ENCODE results near the gene HS2ST1.
"Not testable (repeated sequence)": the region's sequence is repeated elsewhere in the genome, so short reads cannot be mapped to it uniquely, and the experiment has no call there.

HS2ST1 gene

GRCh38 chr1:86975993-86976550, 61.6 kb downstream of the HS2ST1 start:
- DNase-seq = no peak

GRCh38 chr1:86976664-86977063, 62.2 kb downstream of the HS2ST1 start:
- no peak for DNase-seq

GRCh38 chr1:86981482-86982213, 67.2 kb downstream of the HS2ST1 start:
- no peak for DNase-seq

GRCh38 chr1:86983677-86984076, 69.2 kb downstream of the HS2ST1 start:
- not testable (repeated sequence) for DNase-seq

- no peak for DNase-seq
Observed at GRCh38 chr1:86987446-86987845, 73.0 kb downstream of the HS2ST1 start.

- no peak for DNase-seq
Observed at GRCh38 chr1:86988835-86989234, 74.4 kb downstream of the HS2ST1 start.

- DNase-seq = not testable (repeated sequence)
Observed at GRCh38 chr1:86989690-86990089, 75.3 kb downstream of the HS2ST1 start.

- no peak for DNase-seq
Observed at GRCh38 chr1:86990826-86991225, 76.4 kb downstream of the HS2ST1 start.

- no peak for DNase-seq
Observed at GRCh38 chr1:86991549-86992186, 77.2 kb downstream of the HS2ST1 start.

GRCh38 chr1:86992861-86993260, 78.4 kb downstream of the HS2ST1 start:
- DNase-seq = no peak

- no peak for DNase-seq
Observed at GRCh38 chr1:86993269-86993985, 79.0 kb downstream of the HS2ST1 start.

GRCh38 chr1:86994061-86994460, 79.6 kb downstream of the HS2ST1 start:
- no peak for DNase-seq

GRCh38 chr1:86997538-86997937, 83.1 kb downstream of the HS2ST1 start:
- DNase-seq = no peak

GRCh38 chr1:86998280-86998679, 83.8 kb downstream of the HS2ST1 start:
- DNase-seq = no peak

- no peak for DNase-seq
Observed at GRCh38 chr1:86998727-86999126, 84.3 kb downstream of the HS2ST1 start.

- DNase-seq = no peak
Observed at GRCh38 chr1:87000460-87000859, 86.0 kb downstream of the HS2ST1 start.

GRCh38 chr1:87004857-87005256, 90.4 kb downstream of the HS2ST1 start:
- no peak for DNase-seq

GRCh38 chr1:87007323-87007722, 92.9 kb downstream of the HS2ST1 start:
- no peak for DNase-seq

- not testable (repeated sequence) for DNase-seq
Observed at GRCh38 chr1:87013385-87013784, 99.0 kb downstream of the HS2ST1 start.

- DNase-seq = no peak
Observed at GRCh38 chr1:87017998-87018672, 103.7 kb downstream of the HS2ST1 start.

- DNase-seq = no peak
Observed at GRCh38 chr1:87023326-87023725, 108.9 kb downstream of the HS2ST1 start.

- no peak for DNase-seq
Observed at GRCh38 chr1:87024936-87025540, 110.6 kb downstream of the HS2ST1 start.

- not testable (repeated sequence) for DNase-seq
Observed at GRCh38 chr1:87027561-87027960, 113.1 kb downstream of the HS2ST1 start.
